Thyroid gland (tissue), 4 donors: Measurements from ENCODE around the gene ATP6V0A4.

ENCODE experiments used
- CTCF ChIP-seq, 6 experiments: fragments of 200-600 bp in 3 of 6; fragments of 450-650 bp in 3 of 6; sonication (generic) in 3 of 6; IDR thresholded peaks; one replicate each; pipeline ENCODE4 v1.5.1; 2016 to 2019; ENCODE audit warnings: antibody characterized with exemption in 6 of 6, mild to moderate bottlenecking in 2 of 6, inconsistent platforms in 1 of 6, moderate library complexity in 1 of 6
- POLR2A ChIP-seq, 2 donors: fragments of 450-650 bp; IDR thresholded peaks; one replicate each; pipeline ENCODE4 v1.6.1; 2017; ENCODE audit warnings: antibody characterized with exemption in 2 of 2, mild to moderate bottlenecking in 2 of 2, moderate library complexity in 1 of 2

DNA sequence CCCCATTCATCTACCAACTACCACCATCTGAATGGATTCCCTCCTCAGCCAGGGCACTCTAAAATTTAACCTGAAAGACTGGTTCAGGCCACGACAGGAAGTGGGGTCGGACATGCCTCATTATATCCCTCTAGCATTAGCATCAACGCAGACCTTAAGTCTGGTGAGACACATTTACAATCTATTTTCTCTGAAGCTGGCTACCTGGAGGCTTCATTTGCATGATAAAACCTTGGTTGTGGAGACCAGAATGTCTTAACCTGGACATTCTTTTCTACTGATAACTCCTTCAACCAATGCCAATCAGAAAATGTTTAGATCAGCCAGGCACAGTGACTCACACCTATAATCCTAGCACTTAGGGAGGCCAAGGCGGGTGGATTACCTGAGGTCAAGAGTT is 139.1 kb downstream of the ATP6V0A4 start:
- TF ChIP-seq CTCF (IDR thresholded peaks at IDR 0.05): no peak
- no peak for TF ChIP-seq POLR2A (IDR thresholded peaks at IDR 0.05)
